ENCODE data around the gene CENPU.

Gene CENPU

GRCh38 chr4:184669251-184669650 is 64.6 kb downstream of the CENPU start:
- ChIA-PET POLR2A (no interaction called here), CTCF (no interaction called here)

GRCh38 chr4:184668511-184669114 is 65.3 kb downstream of the CENPU start:
- ChIA-PET CTCF (interaction anchor here (0.7 kb wide), 1 partner anchor 404 kb away, joined by 3 read pairs; no protein-coding TSS in a partner anchor), POLR2A (no interaction called here)
- TF ChIP-seq ZNF112 (tag by site-specific recombination; IDR thresholded peaks at IDR 0.05): no peak
- TF ChIP-seq ZBTB1 (tag by site-specific recombination; IDR thresholded peaks at IDR 0.05): no peak
- TF ChIP-seq OVOL3 (tag by site-specific recombination; IDR thresholded peaks at IDR 0.05): no peak
- TF ChIP-seq ZNF23 (tag by site-specific recombination; IDR thresholded peaks at IDR 0.05; ENCODE audit: borderline replicate concordance): no peak
- TF ChIP-seq ZNF280C (tag by site-specific recombination; IDR thresholded peaks at IDR 0.05): no peak
- TF ChIP-seq ZFP41 (tag by site-specific recombination; IDR thresholded peaks at IDR 0.05; ENCODE audit: borderline replicate concordance): no peak
- no peak for TF ChIP-seq ZFP37 (tag by site-specific recombination; IDR thresholded peaks at IDR 0.05)
- no peak for TF ChIP-seq ZNF768 (tag by site-specific recombination; IDR thresholded peaks at IDR 0.05)
- no peak for TF ChIP-seq BCL11B (tag by site-specific recombination; IDR thresholded peaks at IDR 0.05; ENCODE audit: low read depth)
- TF ChIP-seq ZNF664 (tag by site-specific recombination; IDR thresholded peaks at IDR 0.05): no peak
- no peak for TF ChIP-seq KLF9 (tag by site-specific recombination; IDR thresholded peaks at IDR 0.05; ENCODE audit: low read depth)
- TF ChIP-seq TRIM28 (IDR thresholded peaks at IDR 0.05; ENCODE audit: borderline replicate concordance, low read length): no peak
- TF ChIP-seq ZNF621 (tag by site-specific recombination; IDR thresholded peaks at IDR 0.05): no peak
- Histone ChIP-seq H3K4me3 (ENCODE audit: low read depth, low read length) (no peak overlapping the region), H3K9me3 (ENCODE audit: control insufficient read depth, insufficient read depth, low read depth, low read length) (no peaks in the 10 kb centered on the region), H3K36me3 (ENCODE audit: control insufficient read depth in 2 of 2, insufficient read depth in 1 of 2, low read length in 2 of 2) (peaks cover 0 to 67% of the 10 kb centered on the region in 2 experiments; a peak in 2 of 3 replicates), H3K4me1 (ENCODE audit: control insufficient read depth, insufficient read depth, low read length) (no peaks in the 10 kb centered on the region), H3K27ac (ENCODE audit: extremely low read depth, low read depth, low read length) (no peak overlapping the region)

More at GRCh38 chr4:184669251-184669650, 64.6 kb downstream of the CENPU start:
- TF ChIP-seq ZNF202 (tag by site-specific recombination; IDR thresholded peaks at IDR 0.05; ENCODE audit: borderline replicate concordance) (no peak), ZNF510 (tag by site-specific recombination; IDR thresholded peaks at IDR 0.05; ENCODE audit: insufficient replicate concordance) (no peak), ZSCAN5A (tag by site-specific recombination; IDR thresholded peaks at IDR 0.05) (no peak), ZNF623 (tag by site-specific recombination; IDR thresholded peaks at IDR 0.05) (no peak), ZNF140 (tag by site-specific recombination; IDR thresholded peaks at IDR 0.05) (no peak), ZNF350 (tag by site-specific recombination; IDR thresholded peaks at IDR 0.05) (no peak), MZF1 (tag by site-specific recombination; IDR thresholded peaks at IDR 0.05; ENCODE audit: borderline replicate concordance) (no peak), MYNN (tag by site-specific recombination; IDR thresholded peaks at IDR 0.05; ENCODE audit: borderline replicate concordance) (no peak), ZNF677 (tag by site-specific recombination; IDR thresholded peaks at IDR 0.05) (no peak), WT1 (tag by site-specific recombination; IDR thresholded peaks at IDR 0.05) (no peak), ZFP3 (tag by site-specific recombination; IDR thresholded peaks at IDR 0.05; ENCODE audit: low read depth) (no peak)
- no peak overlapping the region for H3K27ac ChIP-seq (ENCODE audit: extremely low read depth, low read depth, low read length)
- H3K9me3 ChIP-seq (ENCODE audit: control insufficient read depth, insufficient read depth, low read depth, low read length): no peaks in the 10 kb centered on the region
- H3K4me1 ChIP-seq (ENCODE audit: control insufficient read depth, insufficient read depth, low read length): no peaks in the 10 kb centered on the region
- H3K36me3 ChIP-seq (ENCODE audit: control insufficient read depth in 2 of 2, insufficient read depth in 1 of 2, low read length in 2 of 2): peaks cover 0 to 70% of the 10 kb centered on the region in 2 experiments; a peak in 2 of 3 replicates
- no peak overlapping the region for H3K4me3 ChIP-seq (ENCODE audit: low read depth, low read length)

Data from HEK293 (cell line).